ENCODE measurements around the gene STK32C. TPM values are rescaled to one million over a fixed set of nuclear protein-coding genes. Genes with fewer than 3 reads are reported as not detected.
"Not testable (repeated sequence)": the region's sequence is repeated elsewhere in the genome, so short reads cannot be mapped to it uniquely, and the experiment has no call there.

STK32C gene
- total and polyA plus RNA-seq, 10 donors = 9.6 to 27.8 (median 15.7) TPM

DNA sequence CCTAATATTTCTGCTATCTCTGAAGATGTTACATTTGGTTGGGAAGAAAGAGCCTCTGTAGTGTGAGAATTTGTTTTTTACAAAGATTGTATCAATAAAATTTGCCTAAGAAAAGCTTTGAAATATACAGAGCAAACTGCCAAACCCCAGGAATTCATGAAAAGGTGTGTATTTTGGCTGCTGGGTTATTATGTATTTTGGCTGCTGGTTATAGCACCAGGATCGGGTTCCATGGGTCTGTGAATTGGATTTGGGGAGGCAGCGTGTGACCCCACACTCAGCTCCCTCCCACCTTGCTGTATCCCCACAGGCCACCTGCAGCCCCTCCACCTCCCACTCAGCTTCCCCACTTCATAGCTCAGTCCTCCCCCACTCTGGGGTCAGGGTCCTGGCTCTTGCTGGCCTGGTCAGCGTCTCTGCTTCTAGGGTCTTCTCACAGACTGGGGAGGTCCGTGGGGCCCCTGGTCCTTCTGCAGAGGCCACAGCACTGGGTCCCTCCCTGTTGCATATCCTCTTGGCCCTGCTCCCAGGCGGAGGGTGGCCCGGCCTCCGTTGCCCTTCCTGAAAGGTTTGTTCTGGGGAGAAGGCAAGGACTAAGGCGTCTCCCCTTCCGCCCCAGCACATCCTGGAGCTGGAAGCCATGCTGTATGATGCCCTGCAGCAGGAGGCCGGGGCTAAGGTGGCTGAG is 145.0 kb downstream of the STK32C start:
- Histone ChIP-seq H3K36me3 (no peaks in the 10 kb centered on the region), H3K27me3 (replicated peaks in 1 of 7) (peaks cover 0 to 28% (median 0%) of the 10 kb centered on the region in 7 donors), H3K4me1 (peaks cover 0 to 24% (median 12%) of the 10 kb centered on the region in 6 donors), H3K27ac (peak overlapping the region in 1 of 8 donors; percentile 31), H3K4me3 (no peak overlapping the region), H3K9me3 (no peaks in the 10 kb centered on the region)
- intact Hi-C loops (cut with DNase I; ENCODE audit: low total_unique reads) = no loop called here
- no peak for DNase-seq
- WGBS, 5 donors = 54 to 67% (median 63%) methylated on average over 8 to 10 of the region's 10 CpGs
- TF ChIP-seq POLR2AphosphoS5 (IDR thresholded peaks at IDR 0.05) = peak; percentile 32 to 54 (median 51)
- no peak for TF ChIP-seq POLR2A (IDR thresholded peaks at IDR 0.05)

DNA sequence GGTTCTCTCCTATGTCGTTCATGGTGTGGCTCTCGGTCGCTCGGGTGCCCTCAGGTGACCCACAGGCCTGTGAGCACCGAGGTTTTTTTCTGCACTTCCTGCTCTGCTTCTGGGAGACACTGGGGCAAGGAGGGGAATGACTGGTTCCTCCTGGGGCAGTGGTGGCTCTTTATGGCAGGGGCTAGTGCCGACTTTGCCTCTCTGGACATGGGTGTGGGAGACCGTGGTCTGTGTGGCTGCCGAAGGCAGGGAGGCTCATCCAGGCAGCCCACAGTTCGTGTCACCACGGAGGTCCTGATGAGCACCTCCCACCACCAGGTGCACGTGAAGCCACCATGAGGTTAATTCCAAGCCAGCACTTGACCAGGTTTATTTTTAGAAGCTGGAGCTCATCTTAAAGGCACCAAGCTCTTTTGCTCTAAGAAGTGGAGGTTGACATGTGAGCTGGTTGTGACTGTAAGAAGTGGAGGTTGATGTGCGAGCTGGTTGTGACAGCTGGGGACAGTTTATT is 145.7 kb downstream of the STK32C start:
- TF ChIP-seq POLR2AphosphoS5 (IDR thresholded peaks at IDR 0.05) (no peak), POLR2A (IDR thresholded peaks at IDR 0.05) (no peak)
- TF ChIP-seq, protein P1, sequence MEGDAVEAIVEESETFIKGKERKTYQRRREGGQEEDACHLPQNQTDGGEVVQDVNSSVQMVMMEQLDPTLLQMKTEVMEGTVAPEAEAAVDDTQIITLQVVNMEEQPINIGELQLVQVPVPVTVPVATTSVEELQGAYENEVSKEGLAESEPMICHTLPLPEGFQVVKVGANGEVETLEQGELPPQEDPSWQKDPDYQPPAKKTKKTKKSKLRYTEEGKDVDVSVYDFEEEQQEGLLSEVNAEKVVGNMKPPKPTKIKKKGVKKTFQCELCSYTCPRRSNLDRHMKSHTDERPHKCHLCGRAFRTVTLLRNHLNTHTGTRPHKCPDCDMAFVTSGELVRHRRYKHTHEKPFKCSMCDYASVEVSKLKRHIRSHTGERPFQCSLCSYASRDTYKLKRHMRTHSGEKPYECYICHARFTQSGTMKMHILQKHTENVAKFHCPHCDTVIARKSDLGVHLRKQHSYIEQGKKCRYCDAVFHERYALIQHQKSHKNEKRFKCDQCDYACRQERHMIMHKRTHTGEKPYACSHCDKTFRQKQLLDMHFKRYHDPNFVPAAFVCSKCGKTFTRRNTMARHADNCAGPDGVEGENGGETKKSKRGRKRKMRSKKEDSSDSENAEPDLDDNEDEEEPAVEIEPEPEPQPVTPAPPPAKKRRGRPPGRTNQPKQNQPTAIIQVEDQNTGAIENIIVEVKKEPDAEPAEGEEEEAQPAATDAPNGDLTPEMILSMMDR (IDR thresholded peaks at IDR 0.05 in 8 of 11, conservative IDR thresholded peaks at IDR 0.05 in 3 of 11) = no peak
- H3K9me3 ChIP-seq = no peaks in the 10 kb centered on the region
- 28 to 52% (median 35%) methylated on average over 7 to 12 of the region's 12 CpGs for WGBS, 5 donors
- peaks cover 0 to 28% (median 0%) of the 10 kb centered on the region in 7 donors for H3K27me3 ChIP-seq (replicated peaks in 1 of 7)
- DNase-seq = peak; percentile 41
- intact Hi-C loops (cut with DNase I; ENCODE audit: low total_unique reads) = no loop called here
- no peaks in the 10 kb centered on the region for H3K36me3 ChIP-seq
- no peak overlapping the region for H3K4me3 ChIP-seq
- peak overlapping the region in 2 of 8 donors; percentile 31 to 62 for H3K27ac ChIP-seq
- peaks cover 0 to 24% (median 12%) of the 10 kb centered on the region in 6 donors for H3K4me1 ChIP-seq

GRCh38 chr10:132160834-132161622 is 146.7 kb downstream of the STK32C start:
- peaks cover 0 to 28% (median 0%) of the 10 kb centered on the region in 7 donors for H3K27me3 ChIP-seq (replicated peaks in 1 of 7)
- H3K9me3 ChIP-seq; H3K27ac ChIP-seq; H3K4me3 ChIP-seq; DNase-seq; H3K36me3 ChIP-seq; intact Hi-C loops (cut with DNase I; ENCODE audit: low total_unique reads): not testable (repeated sequence)
- WGBS, 5 donors = 63 to 75% (median 70%) methylated on average over 2 to 4 of the region's 4 CpGs; no CpG with 5 or more reads in 2 of the 5 donors
- peaks cover 0 to 24% (median 12%) of the 10 kb centered on the region in 6 donors for H3K4me1 ChIP-seq

- DNase-seq; H3K4me3 ChIP-seq; H3K27ac ChIP-seq; H3K36me3 ChIP-seq; H3K9me3 ChIP-seq; intact Hi-C loops (cut with DNase I; ENCODE audit: low total_unique reads): not testable (repeated sequence)
- Histone ChIP-seq H3K27me3 (replicated peaks in 1 of 7) (peaks cover 0 to 20% (median 0%) of the 10 kb centered on the region in 7 donors), H3K4me1 (peaks cover 0 to 24% (median 12%) of the 10 kb centered on the region in 6 donors)
Observed at GRCh38 chr10:132160231-132160630, 147.5 kb downstream of the STK32C start.

GRCh38 chr10:132159302-132160230 is 148.2 kb downstream of the STK32C start:
- peak; percentile 45 for DNase-seq
- H3K4me1 ChIP-seq = peaks cover 0 to 21% (median 12%) of the 10 kb centered on the region in 6 donors
- H3K4me3 ChIP-seq; intact Hi-C loops (cut with DNase I; ENCODE audit: low total_unique reads); H3K9me3 ChIP-seq; H3K36me3 ChIP-seq: not testable (repeated sequence)
- peaks cover 0 to 14% (median 0%) of the 10 kb centered on the region in 7 donors for H3K27me3 ChIP-seq (replicated peaks in 1 of 7)
- 55 to 80% (median 67%) methylated on average over 2 to 7 of the region's 7 CpGs for WGBS, 5 donors
- peak overlapping the region in 1 of 8 donors; percentile 30 for H3K27ac ChIP-seq

Measured in spleen (tissue), 11 donors.